ENCODE data around the gene MYCBP2. TPM values are rescaled to one million over a fixed set of nuclear protein-coding genes. Genes with fewer than 3 reads are reported as not detected.

MYCBP2 gene
- total and polyA plus RNA-seq, 8 donors: 70.4 to 105 (median 79.1) TPM

DNA sequence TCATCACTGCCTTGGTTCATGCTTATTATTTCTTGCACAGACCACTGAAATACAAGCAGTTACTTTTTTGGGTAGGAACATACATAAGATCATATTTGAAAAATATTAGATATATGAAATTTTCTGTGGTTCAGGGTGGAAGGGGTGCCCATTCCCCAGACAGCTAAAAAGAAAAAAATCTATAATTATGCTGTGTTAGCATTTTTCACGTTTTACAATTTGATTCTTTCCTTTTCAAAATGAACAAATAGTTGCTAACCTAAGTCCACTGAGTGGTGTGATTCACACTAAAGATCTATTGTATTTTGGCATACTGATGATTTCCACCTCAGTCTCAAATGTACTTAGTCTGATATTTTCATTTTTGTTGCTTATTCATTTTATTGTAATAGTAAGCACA is 233.2 kb downstream of the MYCBP2 start:
- Histone ChIP-seq H3K27ac (no peak overlapping the region), H3K36me3 (peaks cover 0 to 94% of the 10 kb centered on the region in 2 donors), H3K9me3 (no peaks in the 10 kb centered on the region), H3K4me3 (no peak overlapping the region), H3K27me3 (no peaks in the 10 kb centered on the region), H3K4me1 (no peaks in the 10 kb centered on the region)
- intact Hi-C loops (cut with DNase I): no loop called here
- ATAC-seq: no peak
- no peak for DNase-seq
- no peak for TF ChIP-seq CTCF (IDR thresholded peaks at IDR 0.05)

- no peaks in the 10 kb centered on the region for H3K4me1 ChIP-seq
Measured at GRCh38 chr13:77084755-77085154, 242.1 kb downstream of the MYCBP2 start.

GRCh38 chr13:77079902-77080413 is 246.9 kb downstream of the MYCBP2 start:
- Histone ChIP-seq H3K36me3 (peaks cover 0 to 86% of the 10 kb centered on the region in 2 donors), H3K27me3 (no peaks in the 10 kb centered on the region), H3K4me1 (no peaks in the 10 kb centered on the region), H3K27ac (no peak overlapping the region), H3K4me3 (no peak overlapping the region), H3K9me3 (no peaks in the 10 kb centered on the region)
- ATAC-seq: no peak
- DNase-seq: no peak
- intact Hi-C loops (cut with DNase I): no loop called here
- no peak for TF ChIP-seq CTCF (IDR thresholded peaks at IDR 0.05)

More at GRCh38 chr13:77084755-77085154, 242.1 kb downstream of the MYCBP2 start:
- Histone ChIP-seq H3K36me3 (peaks cover 0 to 87% of the 10 kb centered on the region in 2 donors), H3K9me3 (no peaks in the 10 kb centered on the region), H3K27ac (no peak overlapping the region), H3K4me3 (no peak overlapping the region), H3K27me3 (no peaks in the 10 kb centered on the region)
- ATAC-seq: no peak
- intact Hi-C loops (cut with DNase I): no loop called here
- DNase-seq: no peak
- no peak for TF ChIP-seq CTCF (IDR thresholded peaks at IDR 0.05)

- Histone ChIP-seq H3K36me3 (peaks cover 0 to 67% of the 10 kb centered on the region in 2 donors), H3K27ac (no peak overlapping the region), H3K4me3 (no peak overlapping the region), H3K9me3 (no peaks in the 10 kb centered on the region), H3K4me1 (no peaks in the 10 kb centered on the region), H3K27me3 (no peaks in the 10 kb centered on the region)
- DNase-seq (no peak), ATAC-seq (no peak)
- intact Hi-C loops (cut with DNase I): no loop called here
- no peak for TF ChIP-seq CTCF (IDR thresholded peaks at IDR 0.05)
Measured at GRCh38 chr13:77067519-77067918, 259.4 kb downstream of the MYCBP2 start.

DNA sequence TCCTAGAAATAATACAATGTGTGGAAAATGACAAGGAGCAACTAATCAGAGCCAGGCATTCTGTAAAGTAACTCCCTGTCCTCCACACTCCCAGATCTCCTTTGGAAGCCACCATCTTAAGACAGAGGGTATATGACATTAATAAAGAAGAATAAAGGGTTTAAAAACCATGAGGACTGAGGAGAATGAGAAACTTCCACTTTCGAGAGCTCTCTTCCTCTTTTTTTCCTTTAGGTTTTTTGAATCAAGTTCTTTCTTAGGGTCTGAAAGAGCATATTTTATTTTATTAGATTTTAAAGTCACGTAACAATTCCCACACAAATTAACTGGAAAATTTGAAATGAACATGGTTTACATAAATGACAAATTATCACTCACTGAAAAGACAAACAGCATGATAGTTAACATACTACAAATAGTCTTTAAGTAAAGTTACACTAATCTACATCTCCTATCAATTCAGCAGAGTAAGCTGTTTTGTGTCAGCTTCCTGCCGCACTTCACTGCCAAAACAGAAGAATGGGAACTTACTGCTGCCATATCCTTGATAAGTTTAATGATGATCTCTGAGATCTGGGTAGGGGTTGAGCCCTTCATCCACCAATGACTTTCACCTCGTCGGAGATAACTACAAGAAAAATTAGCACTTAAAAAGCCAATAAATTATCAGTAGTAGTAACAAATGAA is 261.3 kb downstream of the MYCBP2 start:
- no peak for TF ChIP-seq CTCF (IDR thresholded peaks at IDR 0.05)
- Histone ChIP-seq H3K4me3 (no peak overlapping the region), H3K4me1 (no peaks in the 10 kb centered on the region), H3K36me3 (peaks cover 0 to 83% of the 10 kb centered on the region in 2 donors), H3K27me3 (no peaks in the 10 kb centered on the region), H3K27ac (peak overlapping the region in 1 of 2 donors; percentile 63), H3K9me3 (no peaks in the 10 kb centered on the region)
- no peak for DNase-seq
- no peak for ATAC-seq
- intact Hi-C loops (cut with DNase I): no loop called here
